Glutamatergic neuron (in vitro differentiated cells): Measurements from ENCODE around the gene ZNF530. TPM values are rescaled to one million over a fixed set of nuclear protein-coding genes. Genes with fewer than 3 reads are reported as not detected.
A peak's percentile ranks its signal among the peaks of the same experiment; 100 is the strongest.

Experiments used
- DNase-seq: peaks from one replicate; pipeline ENCODE4 v3.0.0; 2022
- H3K27ac Mint-ChIP-seq: one replicate; pipeline ENCODE4 v1.8.0; 2020; ENCODE audit warnings: mild to moderate bottlenecking, mixed read lengths, inconsistent platforms; ENCODE audit not compliant: unreplicated experiment
- H3K27me3 Mint-ChIP-seq: one replicate; pipeline ENCODE4 v1.8.0; 2020; ENCODE audit warnings: mild to moderate bottlenecking, moderate library complexity, mixed read lengths, inconsistent platforms; ENCODE audit not compliant: unreplicated experiment
- H3K36me3 Mint-ChIP-seq: one replicate; pipeline ENCODE4 v1.8.0; 2020; ENCODE audit warnings: mild to moderate bottlenecking, mixed read lengths, inconsistent platforms; ENCODE audit not compliant: unreplicated experiment
- H3K4me1 Mint-ChIP-seq: one replicate; pipeline ENCODE4 v1.8.0; 2020; ENCODE audit warnings: mild to moderate bottlenecking, low read depth, mixed read lengths, inconsistent platforms; ENCODE audit not compliant: unreplicated experiment
- H3K4me3 Mint-ChIP-seq: one replicate; pipeline ENCODE4 v1.8.0; 2020; ENCODE audit warnings: mild to moderate bottlenecking, mixed read lengths, inconsistent platforms; ENCODE audit not compliant: unreplicated experiment
- H3K9me3 Mint-ChIP-seq: one replicate; pipeline ENCODE4 v1.8.0; 2020; ENCODE audit warnings: mild to moderate bottlenecking, moderate library complexity, mixed read lengths, inconsistent platforms; ENCODE audit not compliant: unreplicated experiment
- total RNA-seq: library from RNA; stranded (reverse); fragmentation: NEBNext Ultra II Directional; extraction: Animal tissue kit (Norgen Biotek cat#: 25700); gene quantifications from one replicate; pipeline ENCODE4 v1.2.1, GENCODE V29; 2021; ENCODE audit not compliant: unreplicated experiment
- TF ChIP-seq, protein P1 (sequence below): fragments of 200-600 bp; sonication (generic); IDR thresholded peaks from one replicate; pipeline ENCODE4 v1.5.0; 2021; ENCODE audit not compliant: partially characterized antibody, unreplicated experiment

ZNF530 gene
- total RNA-seq, 1 donor from 2014 or later = 4.6 TPM

DNA sequence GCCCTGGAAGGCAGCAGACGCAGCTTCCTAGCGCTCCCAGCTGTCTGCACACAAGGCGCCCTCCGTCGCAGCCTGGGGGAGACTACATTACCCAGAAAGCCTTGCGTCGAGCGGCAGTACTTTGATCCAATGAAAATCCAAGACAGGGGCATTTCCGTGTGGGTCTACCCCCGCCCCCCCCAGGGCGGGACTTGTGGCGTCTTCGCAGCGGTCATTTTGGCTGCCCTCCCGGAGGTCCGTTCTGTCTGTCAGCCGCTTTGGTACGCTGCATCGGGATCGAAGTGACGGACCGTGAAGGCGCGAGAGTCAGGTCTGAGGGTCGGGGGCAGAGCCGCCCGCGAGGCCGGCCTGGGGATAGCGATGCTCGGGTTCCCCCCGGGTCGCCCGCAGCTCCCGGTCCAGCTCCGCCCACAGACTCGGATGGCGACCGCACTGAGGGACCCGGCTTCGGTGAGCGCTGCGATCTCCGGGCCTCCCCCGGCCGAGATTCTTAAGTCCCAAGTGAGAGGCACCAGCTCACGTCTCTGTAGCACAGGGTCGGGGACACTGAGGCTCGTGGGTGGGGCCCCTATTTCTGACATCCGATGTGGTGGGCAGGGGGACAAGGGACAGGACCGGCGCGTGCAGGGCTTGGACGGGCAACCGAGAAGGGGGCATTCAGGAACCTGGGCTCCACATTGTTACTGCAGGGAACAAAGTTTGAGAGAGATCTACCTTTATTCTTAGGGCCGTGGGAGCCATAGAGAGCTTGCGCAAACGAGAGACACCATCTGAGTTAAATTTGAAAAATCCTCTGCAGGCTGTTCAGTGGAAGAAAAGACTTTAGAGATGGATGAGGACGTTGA lies 33.5 kb downstream of the ZNF530 start, which contains the start of gene ZNF211:
TSS of gene ZNF211 (plus strand) at position 182 of the 845 bp plus-strand sequence. CDS start at position 361, 179 bp downstream.
- H3K36me3 Mint-ChIP-seq = peaks cover 17% of the 10 kb centered on the region
- H3K27ac Mint-ChIP-seq = peak within 1 kb of the TSS; percentile 81
- H3K4me1 Mint-ChIP-seq = peaks cover 3% of the 10 kb centered on the region

GRCh38 chr19:57633832-57634131 lies 34.1 kb downstream of the ZNF530 start:
- Mint-ChIP-seq H3K4me3 (peak overlapping the region; percentile 97), H3K36me3 (peaks cover 22% of the 10 kb centered on the region), H3K27me3 (peaks cover 5% of the 10 kb centered on the region), H3K9me3 (peaks cover 12% of the 10 kb centered on the region), H3K27ac (peak overlapping the region; percentile 80), H3K4me1 (peaks cover 3% of the 10 kb centered on the region)
- no peak for DNase-seq
- TF ChIP-seq, protein P1, sequence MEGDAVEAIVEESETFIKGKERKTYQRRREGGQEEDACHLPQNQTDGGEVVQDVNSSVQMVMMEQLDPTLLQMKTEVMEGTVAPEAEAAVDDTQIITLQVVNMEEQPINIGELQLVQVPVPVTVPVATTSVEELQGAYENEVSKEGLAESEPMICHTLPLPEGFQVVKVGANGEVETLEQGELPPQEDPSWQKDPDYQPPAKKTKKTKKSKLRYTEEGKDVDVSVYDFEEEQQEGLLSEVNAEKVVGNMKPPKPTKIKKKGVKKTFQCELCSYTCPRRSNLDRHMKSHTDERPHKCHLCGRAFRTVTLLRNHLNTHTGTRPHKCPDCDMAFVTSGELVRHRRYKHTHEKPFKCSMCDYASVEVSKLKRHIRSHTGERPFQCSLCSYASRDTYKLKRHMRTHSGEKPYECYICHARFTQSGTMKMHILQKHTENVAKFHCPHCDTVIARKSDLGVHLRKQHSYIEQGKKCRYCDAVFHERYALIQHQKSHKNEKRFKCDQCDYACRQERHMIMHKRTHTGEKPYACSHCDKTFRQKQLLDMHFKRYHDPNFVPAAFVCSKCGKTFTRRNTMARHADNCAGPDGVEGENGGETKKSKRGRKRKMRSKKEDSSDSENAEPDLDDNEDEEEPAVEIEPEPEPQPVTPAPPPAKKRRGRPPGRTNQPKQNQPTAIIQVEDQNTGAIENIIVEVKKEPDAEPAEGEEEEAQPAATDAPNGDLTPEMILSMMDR = no peak

More for the DNA sequence above, 33.5 kb downstream of the ZNF530 start, which contains the start of gene ZNF211:
- H3K9me3 Mint-ChIP-seq = peaks cover 11% of the 10 kb centered on the region
- TF ChIP-seq, protein P1 = no peak
- peak; percentile 92 for DNase-seq
- peaks cover 5% of the 10 kb centered on the region for H3K27me3 Mint-ChIP-seq
- peak within 1 kb of the TSS; percentile 97 for H3K4me3 Mint-ChIP-seq

GRCh38 chr19:57637379-57637778 lies 37.7 kb downstream of the ZNF530 start:
- H3K4me3 Mint-ChIP-seq = no peak overlapping the region
- TF ChIP-seq, protein P1 = no peak
- peaks cover 17% of the 10 kb centered on the region for H3K9me3 Mint-ChIP-seq
- H3K36me3 Mint-ChIP-seq = peaks cover 49% of the 10 kb centered on the region
- H3K27ac Mint-ChIP-seq = no peak overlapping the region
- peaks cover 3% of the 10 kb centered on the region for H3K4me1 Mint-ChIP-seq
- DNase-seq = no peak
- peaks cover 5% of the 10 kb centered on the region for H3K27me3 Mint-ChIP-seq

- no peaks in the 10 kb centered on the region for H3K27me3 Mint-ChIP-seq
Observed at GRCh38 chr19:57641715-57642234, 42.1 kb downstream of the ZNF530 start.

More at GRCh38 chr19:57641715-57642234, 42.1 kb downstream of the ZNF530 start:
- Mint-ChIP-seq H3K36me3 (peaks cover 55% of the 10 kb centered on the region), H3K9me3 (peaks cover 9% of the 10 kb centered on the region), H3K4me1 (no peaks in the 10 kb centered on the region), H3K27ac (no peak overlapping the region), H3K4me3 (no peak overlapping the region)
- DNase-seq = no peak
- TF ChIP-seq, protein P1 = no peak
